T-helper 1 cell (primary cell): ENCODE measurements around the gene SBSN.

Source experiments
- DNase-seq, 5 donors: peaks; one replicate each; pipeline ENCODE4 v3.0.0-alpha.2; 2012 to 2020
- total RNA-seq, 4 donors: gene quantifications; one replicate each; lab custom pipeline; 2026; lab: John Stamatoyannopoulos, UW

The SBSN gene
- total RNA-seq: 0 reads per million in 4 donors

DNA sequence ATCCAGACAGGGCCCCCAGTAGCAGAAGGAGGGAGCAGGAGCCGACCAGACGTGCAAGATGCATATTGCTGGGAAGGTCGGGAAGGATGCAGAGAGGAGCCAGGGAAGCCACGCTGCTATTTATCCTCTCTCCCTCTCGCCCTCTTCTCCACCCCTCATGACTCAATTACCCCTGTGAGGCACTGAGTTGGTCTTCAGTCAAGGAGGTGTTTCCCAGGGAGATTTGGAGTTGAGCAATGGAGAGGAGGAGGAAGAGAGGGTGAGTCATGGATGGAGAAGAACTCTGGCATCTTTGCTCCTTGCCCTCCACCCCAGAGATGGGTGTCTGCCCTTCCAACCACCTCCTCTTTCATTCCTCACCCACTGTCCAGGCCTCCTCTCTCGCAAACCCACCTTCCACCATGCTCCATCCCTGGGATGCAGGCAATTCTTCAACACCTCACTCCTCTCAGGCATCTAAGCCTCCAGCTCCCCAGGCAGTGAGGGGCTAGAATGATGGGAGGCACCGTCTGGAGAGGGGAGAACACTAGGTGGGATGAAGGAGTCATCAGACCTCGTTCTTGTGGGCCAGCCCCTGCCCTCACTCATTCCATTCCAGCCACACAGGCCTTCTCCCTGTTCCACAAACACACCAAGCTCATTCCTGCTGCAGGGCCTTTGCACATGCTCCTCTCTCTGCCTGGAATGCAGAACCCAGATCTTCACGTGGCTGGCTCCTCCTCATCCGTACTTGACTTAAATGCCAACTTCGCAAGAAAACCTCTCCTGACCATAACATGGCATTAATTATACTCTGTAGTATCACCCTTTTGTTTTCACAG lies at the start of gene SBSN:
Gene SBSN (minus strand): TSS at position 94 of the 821 bp plus-strand sequence. CDS start 30 bp downstream, at position 64.
- DNase-seq: no peak

DNA sequence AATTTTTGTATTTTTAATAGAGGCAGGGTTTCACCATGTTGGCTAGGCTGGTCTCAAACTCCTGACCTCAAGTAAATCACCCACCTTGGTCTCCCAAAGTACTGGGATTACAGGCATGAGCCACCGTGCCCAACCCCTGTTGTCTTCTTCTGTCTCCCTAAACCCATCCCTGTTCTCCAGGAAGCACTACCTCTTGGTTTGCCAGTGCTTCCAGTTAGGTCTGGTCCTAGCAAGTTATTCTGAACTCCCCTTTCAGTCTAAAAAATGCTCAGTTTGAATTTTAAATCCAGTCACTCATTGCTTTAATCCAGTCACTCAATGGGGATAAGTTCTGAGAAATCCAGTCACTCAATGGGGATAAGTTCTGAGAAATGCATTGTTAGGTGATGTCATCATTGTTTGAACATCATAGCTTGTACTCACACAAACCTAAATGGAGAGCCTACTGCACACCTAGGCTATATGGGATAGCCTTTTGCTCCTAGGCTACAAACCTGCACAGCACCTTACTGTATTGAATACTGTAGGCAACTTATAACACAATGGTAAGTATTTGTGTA lies 43.4 kb upstream of the SBSN start:
- no peak for DNase-seq

DNA sequence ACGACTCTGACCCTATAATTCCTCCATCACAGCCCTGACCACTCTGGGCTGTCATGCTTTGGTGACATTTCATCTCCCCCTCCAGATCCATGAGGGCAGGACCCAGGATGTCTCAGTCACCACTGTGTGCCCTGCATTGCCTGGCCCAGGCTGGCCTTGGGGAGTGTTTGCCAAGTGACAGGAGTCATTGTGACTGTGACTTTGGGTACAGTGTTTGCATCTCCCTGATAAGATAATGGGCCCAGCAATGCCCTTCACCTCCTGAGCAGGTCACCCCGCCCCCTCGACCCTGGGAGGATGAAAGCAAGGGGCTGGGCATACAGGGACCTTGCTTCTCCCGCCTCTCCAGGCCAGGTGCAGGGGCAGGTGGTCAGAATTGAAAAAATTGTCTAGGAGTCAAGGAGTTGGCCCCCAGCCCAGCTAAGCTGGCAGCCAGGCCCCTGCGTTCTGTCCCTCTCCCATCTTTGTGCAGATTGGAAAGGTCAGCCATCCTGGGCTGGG lies 41.2 kb upstream of the SBSN start:
- no peak for DNase-seq

DNA sequence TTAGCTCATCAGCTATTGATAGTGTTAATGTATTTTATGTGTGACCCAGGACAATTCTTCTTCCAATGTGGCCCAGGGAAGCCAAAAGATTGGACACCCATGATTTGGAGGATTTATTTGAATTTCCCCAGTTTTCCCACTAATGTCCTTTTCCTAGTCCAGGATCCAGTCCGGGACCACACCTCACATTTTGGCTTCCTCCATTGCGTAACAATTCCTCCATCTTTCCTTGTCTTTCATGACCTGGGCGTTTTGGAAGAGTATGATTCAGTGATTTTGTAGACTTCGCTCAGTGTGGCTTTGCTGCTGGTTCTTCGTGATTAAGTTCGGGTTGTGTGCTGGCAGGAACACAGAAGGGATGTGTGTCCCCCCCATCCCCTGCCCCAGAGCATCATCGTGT lies 38.6 kb upstream of the SBSN start:
- no peak for DNase-seq

DNA sequence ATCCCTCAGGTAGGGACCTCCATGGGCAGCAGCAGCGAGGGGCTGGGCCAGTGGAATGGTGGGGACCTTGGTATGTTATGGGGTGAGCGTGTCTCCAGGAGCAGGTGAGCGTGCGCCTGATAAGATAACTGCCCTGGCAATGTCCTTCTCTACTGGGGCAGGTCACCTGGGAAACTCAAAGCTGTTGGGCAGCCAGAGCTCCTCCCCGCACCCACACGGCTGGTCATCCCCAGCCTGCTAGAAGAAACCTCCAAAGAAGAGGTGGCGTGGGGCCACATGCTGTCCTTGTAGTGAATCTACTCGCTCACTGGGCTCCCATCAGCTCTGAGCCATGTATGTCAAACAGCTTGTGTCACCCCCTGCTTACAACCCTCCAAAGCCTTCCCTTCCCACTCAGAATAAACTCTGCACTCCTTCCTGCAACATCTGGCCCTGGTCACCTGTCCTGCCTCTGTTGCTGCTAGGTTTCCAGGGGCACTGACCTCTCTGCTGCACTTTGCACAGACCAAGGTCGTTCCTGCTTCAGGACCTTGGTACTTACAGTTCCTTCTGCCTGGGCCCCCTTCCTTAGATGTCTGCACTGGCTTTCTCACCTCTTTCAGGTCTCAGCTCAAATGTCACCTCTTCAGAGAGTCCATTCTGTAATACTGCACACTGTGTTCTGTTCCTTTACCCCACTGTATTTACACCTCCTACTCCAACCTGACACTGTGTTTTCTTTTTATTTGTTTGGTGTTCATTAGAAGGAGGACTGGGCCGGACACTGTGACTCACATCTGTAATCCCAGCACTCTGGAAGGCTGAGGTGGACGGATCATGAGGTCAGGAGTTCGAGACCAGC lies 37.1 kb upstream of the SBSN start:
- DNase-seq: no peak

GRCh38 chr19:35563207-35563829 lies 35.2 kb upstream of the SBSN start, which contains the start of gene ATP4A:
TSS of gene ATP4A (minus strand) at chr19:35563658. CDS start at chr19:35563629, 29 bp downstream.
- no peak for DNase-seq

DNA sequence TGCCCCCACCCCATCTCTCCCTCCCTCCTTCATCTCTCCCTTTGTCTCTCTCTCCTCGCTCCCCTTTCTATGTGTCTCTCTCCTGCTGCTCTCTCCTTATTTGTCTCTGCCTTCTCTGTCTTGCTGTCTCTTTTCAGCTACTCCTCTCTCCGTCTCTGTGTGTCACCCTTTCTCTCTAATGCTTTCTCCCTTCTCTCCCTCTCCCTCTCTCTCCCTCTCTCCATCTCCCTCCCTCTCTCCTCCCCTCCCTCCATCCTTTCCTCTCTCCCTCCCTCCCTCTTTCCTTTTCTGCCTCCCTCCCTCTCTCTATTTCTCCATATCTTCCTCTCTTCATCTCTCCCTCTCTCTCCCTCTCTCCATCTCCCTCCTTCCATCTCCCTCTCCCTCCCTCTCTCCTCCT lies 34.7 kb upstream of the SBSN start:
- no peak for DNase-seq

DNA sequence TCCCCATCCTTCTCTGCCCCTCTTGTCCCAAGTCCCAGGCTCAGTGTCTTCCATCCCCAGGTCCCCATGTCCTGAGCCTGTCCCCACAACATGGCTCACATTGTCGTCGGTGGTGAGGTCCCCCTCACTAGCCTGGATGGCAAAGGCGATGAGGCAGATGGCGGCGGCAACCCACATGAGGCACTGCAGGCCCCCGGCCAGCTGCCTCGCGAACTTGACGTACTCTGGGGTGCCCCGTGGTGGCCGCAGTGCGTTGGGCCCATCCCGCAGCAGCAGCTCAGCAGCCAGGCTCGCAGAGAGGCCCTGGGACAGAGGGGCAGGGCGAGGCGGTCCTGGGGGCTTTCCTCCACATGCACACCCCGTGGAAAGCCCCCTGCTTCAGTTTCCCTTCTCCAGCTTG lies 34.2 kb upstream of the SBSN start:
- no peak for DNase-seq

GRCh38 chr19:35561436-35561835 lies 33.3 kb upstream of the SBSN start:
- no peak for DNase-seq

- no peak for DNase-seq
These were observed 32.6 kb upstream of the SBSN start for GRCh38 chr19:35560677-35561076.

DNA sequence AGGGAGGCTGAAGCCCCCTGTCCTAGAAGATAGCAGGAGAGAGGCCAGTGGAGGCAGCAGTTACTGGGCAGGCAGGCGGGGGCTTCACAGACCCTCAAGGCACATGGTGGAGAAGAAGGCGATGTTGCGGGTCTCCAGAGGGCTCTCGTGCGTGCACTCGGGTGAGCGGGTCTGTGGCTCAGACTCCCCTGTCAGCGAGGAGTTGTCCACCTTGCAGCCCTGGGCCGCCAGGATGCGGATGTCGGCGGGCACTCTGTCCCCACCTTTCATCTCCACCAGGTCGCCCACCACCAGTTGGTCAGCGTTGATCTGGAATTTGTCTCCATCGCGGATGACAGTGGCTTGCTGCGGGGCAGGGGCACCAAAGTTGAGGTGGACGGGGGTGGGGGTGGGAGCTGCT lies 32.2 kb upstream of the SBSN start:
- DNase-seq: no peak

GRCh38 chr19:35559781-35560180 lies 31.7 kb upstream of the SBSN start:
- DNase-seq: no peak

- no peak for DNase-seq
These were observed 31.2 kb upstream of the SBSN start for GRCh38 chr19:35559281-35559659.

- DNase-seq: no peak
These were observed 30.5 kb upstream of the SBSN start for GRCh38 chr19:35558400-35559280.

GRCh38 chr19:35557539-35558399 lies 29.7 kb upstream of the SBSN start:
- peak; percentile 29 to 48 (median 35) for DNase-seq

DNA sequence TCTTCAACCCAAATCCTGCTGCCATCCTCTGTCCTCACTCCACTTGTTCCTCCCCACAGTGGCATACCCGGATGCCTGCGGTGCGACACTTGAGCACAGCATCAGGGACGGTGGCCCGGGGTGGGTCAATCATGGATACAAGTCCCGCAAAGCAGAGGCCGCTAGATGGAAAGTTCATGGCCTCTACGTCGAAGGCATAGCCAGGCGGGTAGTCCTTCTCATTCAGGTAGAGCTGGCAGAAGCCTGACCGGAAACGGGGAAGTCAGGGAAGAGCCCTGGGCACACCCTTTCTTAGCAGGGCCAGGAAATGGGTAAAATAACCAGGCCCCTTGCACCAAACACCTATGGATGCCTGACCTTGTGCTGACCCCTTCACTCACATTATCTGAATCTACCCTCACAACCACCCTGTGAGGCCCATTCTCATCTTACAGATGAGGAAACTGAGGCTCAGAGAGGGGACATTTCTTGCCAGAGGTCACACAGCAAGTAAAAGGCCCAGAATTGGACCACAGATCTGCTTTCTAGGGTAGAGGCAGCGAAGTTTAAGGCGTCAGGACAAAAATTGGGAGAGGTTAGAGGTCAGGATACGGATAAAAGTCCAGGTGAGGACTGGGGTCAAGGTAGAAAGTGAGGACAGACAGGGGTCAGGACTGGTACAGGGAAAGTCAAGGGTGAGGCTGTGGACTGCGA lies 28.9 kb upstream of the SBSN start:
- no peak for DNase-seq

DNA sequence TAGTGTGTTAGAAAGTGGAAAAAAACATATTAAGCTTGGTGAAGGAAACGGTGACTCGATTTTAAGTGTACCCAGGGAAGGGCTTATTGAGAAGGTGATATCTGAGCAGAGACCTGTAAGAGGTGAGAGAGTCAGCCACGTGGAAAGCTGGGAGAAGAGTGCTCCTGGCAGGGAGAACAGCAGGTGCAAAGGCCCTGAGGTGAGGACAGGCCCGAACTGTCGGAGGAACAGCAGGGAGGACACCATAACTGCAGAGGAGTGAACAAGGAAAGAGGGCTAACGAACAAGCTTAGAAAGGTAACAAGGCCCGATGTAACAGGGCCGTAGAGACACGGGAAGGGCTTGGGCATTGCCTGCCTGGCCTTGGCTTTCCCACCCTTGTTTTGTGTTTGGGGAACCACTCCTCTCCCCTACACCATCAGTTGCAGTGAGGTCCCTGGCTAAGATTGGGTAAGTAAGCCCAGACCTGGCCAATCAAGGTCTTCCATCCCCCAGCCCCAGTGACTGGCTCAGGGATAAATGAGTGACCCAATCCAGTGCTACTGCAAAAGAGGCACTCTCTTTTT lies 28.0 kb upstream of the SBSN start:
- no peak for DNase-seq

DNA sequence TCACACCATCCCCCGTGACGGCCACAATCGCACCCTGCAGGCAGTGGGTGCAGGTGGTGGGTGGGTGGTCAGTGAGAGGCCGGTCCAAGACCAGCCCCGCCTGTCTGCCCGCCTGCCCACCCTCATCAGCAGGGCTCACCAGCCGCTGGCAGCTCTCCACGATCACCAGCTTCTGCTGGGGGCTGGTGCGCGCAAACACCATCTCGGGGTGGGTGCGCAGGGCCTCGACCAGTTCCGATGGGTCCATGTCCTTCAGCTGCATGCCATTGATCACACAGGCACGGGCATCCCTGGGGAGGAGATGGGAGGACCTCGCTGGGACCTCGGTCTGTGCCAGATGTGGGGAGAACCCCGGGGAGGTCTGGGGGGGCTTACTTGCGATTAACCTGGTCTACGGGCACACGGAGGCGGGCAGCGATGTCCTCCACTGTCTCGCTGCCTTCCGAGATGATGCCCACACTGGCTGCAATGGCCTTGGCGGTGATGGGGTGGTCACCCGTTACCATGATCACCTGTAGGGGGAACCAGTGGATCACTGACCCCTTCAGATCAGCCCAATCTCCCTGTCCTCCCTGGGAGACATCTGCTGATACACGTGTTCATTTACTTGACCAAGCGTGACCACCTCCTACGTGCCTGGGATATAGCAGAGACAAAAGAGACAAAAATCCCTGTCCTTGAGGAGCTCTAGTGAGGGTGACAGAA lies 27.3 kb upstream of the SBSN start:
- DNase-seq: no peak

GRCh38 chr19:35554076-35554475 lies 26.0 kb upstream of the SBSN start:
- no peak for DNase-seq
